ES-I3 (cell line): Measurements from ENCODE around the gene LMNA.

Experiments used
- H3K36me3 ChIP-seq: 2 replicates; pipeline ENCODE4 v1.6.1; 2013; ENCODE audit warnings: mild to moderate bottlenecking, low read length, control low read depth, moderate library complexity; ENCODE audit not compliant: insufficient read depth
- H3K4me1 ChIP-seq: 2 replicates; pipeline ENCODE4 v1.6.1; 2013; ENCODE audit warnings: mild to moderate bottlenecking, control low read depth, low read length; ENCODE audit not compliant: insufficient read depth
- H3K9ac ChIP-seq: 2 replicates; pipeline ENCODE4 v1.6.1; 2013; ENCODE audit warnings: low read depth, mild to moderate bottlenecking, low read length, moderate library complexity
- H3K9me3 ChIP-seq: 2 replicates; pipeline ENCODE4 v1.6.1; 2013; ENCODE audit warnings: mild to moderate bottlenecking, low read length, moderate library complexity; ENCODE audit not compliant: control insufficient read depth, insufficient read depth

LMNA gene

GRCh38 chr1:156076609-156077429, 37.7 kb upstream of the LMNA start:
- peaks cover 55% of the 10 kb centered on the region for H3K4me1 ChIP-seq
- peak overlapping the region; percentile 53 for H3K9ac ChIP-seq
- no peaks in the 10 kb centered on the region for H3K36me3 ChIP-seq
- H3K9me3 ChIP-seq: no peaks in the 10 kb centered on the region

- Histone ChIP-seq H3K9ac (peak overlapping the region; percentile 53; the same call in 1 of the 2 replicates), H3K9me3 (no peaks in the 10 kb centered on the region), H3K36me3 (no peaks in the 10 kb centered on the region), H3K4me1 (peaks cover 53% of the 10 kb centered on the region)
Observed at GRCh38 chr1:156077430-156077760, 37.1 kb upstream of the LMNA start.

DNA sequence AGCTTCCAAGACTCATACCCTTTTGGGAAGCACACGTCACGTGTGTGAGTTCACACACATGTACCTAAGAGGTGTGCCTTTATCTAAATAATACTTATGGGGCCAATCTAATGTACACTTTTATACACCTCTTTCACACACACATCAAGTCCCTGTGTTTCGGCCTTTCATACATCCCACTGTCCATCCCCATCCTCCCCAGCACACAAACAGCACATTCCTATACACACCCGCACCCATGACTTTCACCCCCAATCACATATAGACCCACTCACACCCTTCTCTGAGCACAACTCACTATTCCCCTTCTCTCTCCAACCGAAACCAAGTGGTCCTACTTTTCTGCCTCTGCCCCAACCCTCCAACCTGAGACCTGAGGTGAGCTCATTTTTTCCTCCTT, 35.8 kb upstream of the LMNA start:
- H3K36me3 ChIP-seq: no peaks in the 10 kb centered on the region
- no peak overlapping the region for H3K9ac ChIP-seq
- no peaks in the 10 kb centered on the region for H3K9me3 ChIP-seq
- peaks cover 43% of the 10 kb centered on the region for H3K4me1 ChIP-seq

GRCh38 chr1:156079762-156080161, 34.7 kb upstream of the LMNA start:
- Histone ChIP-seq H3K4me1 (peaks cover 46% of the 10 kb centered on the region), H3K9ac (peak overlapping the region; percentile 85; the same call in 1 of the 2 replicates), H3K36me3 (no peaks in the 10 kb centered on the region)

GRCh38 chr1:156080241-156080862, 34.2 kb upstream of the LMNA start:
- H3K36me3 ChIP-seq: no peaks in the 10 kb centered on the region
- H3K4me1 ChIP-seq: peaks cover 45% of the 10 kb centered on the region
- H3K9me3 ChIP-seq: no peaks in the 10 kb centered on the region
- H3K9ac ChIP-seq: peak overlapping the region; percentile 85

More at GRCh38 chr1:156079762-156080161, 34.7 kb upstream of the LMNA start:
- H3K9me3 ChIP-seq: no peaks in the 10 kb centered on the region

GRCh38 chr1:156080863-156081179, 33.7 kb upstream of the LMNA start:
- Histone ChIP-seq H3K4me1 (peaks cover 40% of the 10 kb centered on the region), H3K9me3 (no peaks in the 10 kb centered on the region), H3K36me3 (no peaks in the 10 kb centered on the region), H3K9ac (peak overlapping the region; percentile 85)

- peak overlapping the region; percentile 85 for H3K9ac ChIP-seq
- no peaks in the 10 kb centered on the region for H3K9me3 ChIP-seq
- H3K4me1 ChIP-seq: peaks cover 41% of the 10 kb centered on the region
- no peaks in the 10 kb centered on the region for H3K36me3 ChIP-seq
Observed at GRCh38 chr1:156081180-156081916, 33.2 kb upstream of the LMNA start.

DNA sequence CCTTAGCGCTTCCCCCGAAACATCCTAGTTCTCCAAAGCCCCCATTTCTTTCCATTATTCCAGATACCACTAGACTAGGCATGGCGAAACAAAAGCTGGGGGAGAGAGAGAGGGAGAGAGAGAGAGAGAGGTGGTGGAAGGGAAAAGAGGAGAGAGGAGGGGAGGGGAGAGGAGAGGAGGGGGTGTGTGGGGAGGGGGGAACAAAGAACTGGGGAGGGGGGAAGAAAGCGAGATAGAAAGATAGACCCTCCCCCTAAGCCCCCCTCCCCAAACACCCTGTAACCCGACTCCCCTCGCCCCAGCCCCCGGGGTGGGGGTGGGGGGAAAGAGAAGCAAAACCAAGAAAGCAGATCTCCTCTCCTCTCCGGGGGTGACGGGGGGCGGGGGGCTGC, 32.6 kb upstream of the LMNA start:
- Histone ChIP-seq H3K9me3 (no peaks in the 10 kb centered on the region), H3K4me1 (peaks cover 43% of the 10 kb centered on the region)

GRCh38 chr1:156082309-156083091, 32.0 kb upstream of the LMNA start, which contains the start of gene MEX3A:
TSS of gene MEX3A (minus strand) at chr1:156082465. CDS start at chr1:156081998, 467 bp downstream.
- peaks cover 37% of the 10 kb centered on the region for H3K4me1 ChIP-seq
- no peaks in the 10 kb centered on the region for H3K36me3 ChIP-seq
- H3K9me3 ChIP-seq: no peaks in the 10 kb centered on the region
- peak within 1 kb of the TSS; percentile 85 for H3K9ac ChIP-seq

More for the DNA sequence above, 32.6 kb upstream of the LMNA start:
- Histone ChIP-seq H3K36me3 (no peaks in the 10 kb centered on the region), H3K9ac (peak overlapping the region; percentile 76)

GRCh38 chr1:156083800-156084790, 30.4 kb upstream of the LMNA start:
- Histone ChIP-seq H3K9ac (peak overlapping the region; percentile 63), H3K9me3 (no peaks in the 10 kb centered on the region), H3K4me1 (peaks cover 23% of the 10 kb centered on the region), H3K36me3 (no peaks in the 10 kb centered on the region)

GRCh38 chr1:156086256-156086662, 28.3 kb upstream of the LMNA start:
- H3K9me3 ChIP-seq: no peaks in the 10 kb centered on the region
- peaks cover 28% of the 10 kb centered on the region for H3K4me1 ChIP-seq
- H3K9ac ChIP-seq: no peak overlapping the region
- no peaks in the 10 kb centered on the region for H3K36me3 ChIP-seq

DNA sequence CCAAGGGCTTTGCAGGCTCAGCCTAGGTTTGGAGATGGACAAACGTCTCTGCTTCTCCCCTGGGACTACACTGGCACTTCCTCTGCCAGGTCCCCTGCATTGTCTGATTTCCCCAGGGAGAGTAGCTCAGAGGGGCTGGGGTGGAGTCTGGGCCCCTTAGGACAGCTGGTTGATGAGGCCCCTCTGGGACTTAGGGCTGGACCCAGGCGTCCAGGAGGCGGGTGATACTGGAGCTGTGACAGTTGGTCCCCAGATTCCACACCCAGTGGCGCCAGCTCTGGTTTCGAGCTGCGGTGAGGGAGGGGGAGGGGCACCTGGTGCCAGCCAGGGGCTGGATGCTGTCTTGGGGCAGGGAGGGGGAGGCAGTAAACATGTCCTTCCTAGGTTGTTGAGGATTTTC, 24.8 kb upstream of the LMNA start:
- Histone ChIP-seq H3K9me3 (no peaks in the 10 kb centered on the region), H3K36me3 (no peaks in the 10 kb centered on the region), H3K9ac (no peak overlapping the region), H3K4me1 (peaks cover 23% of the 10 kb centered on the region)

GRCh38 chr1:156090138-156090839, 24.2 kb upstream of the LMNA start:
- H3K9me3 ChIP-seq: no peaks in the 10 kb centered on the region
- no peak overlapping the region for H3K9ac ChIP-seq
- no peaks in the 10 kb centered on the region for H3K36me3 ChIP-seq
- peaks cover 18% of the 10 kb centered on the region for H3K4me1 ChIP-seq
